8988T (cell line): ENCODE data around the gene MYO18B.

Source experiments
- DNase-seq: peaks from one replicate; pipeline ENCODE4 v3.0.0; 2011

Gene MYO18B

GRCh38 chr22:26056455-26057200, 314.6 kb downstream of the MYO18B start:
- no peak for DNase-seq

- DNase-seq = no peak
These were observed 315.7 kb downstream of the MYO18B start for GRCh38 chr22:26057731-26058130.

DNA sequence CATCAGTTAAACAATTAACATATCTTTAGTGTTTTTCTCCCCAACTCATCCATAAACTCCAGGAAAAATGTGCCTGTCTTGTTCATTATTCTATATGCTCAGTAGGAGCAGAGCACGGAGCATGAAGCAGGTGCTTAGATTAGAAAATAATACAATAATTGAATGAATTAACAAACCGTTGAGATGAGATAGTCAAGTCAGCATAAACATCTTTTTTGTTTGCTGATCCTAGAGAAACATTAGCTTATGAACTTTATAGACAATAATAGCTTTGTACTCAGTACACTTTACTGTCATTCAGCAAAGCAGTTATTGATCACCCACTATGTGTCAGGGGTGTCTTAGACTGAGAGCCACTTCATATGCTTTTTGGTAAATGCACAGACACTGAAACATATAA, 322.1 kb downstream of the MYO18B start:
- DNase-seq = no peak

DNA sequence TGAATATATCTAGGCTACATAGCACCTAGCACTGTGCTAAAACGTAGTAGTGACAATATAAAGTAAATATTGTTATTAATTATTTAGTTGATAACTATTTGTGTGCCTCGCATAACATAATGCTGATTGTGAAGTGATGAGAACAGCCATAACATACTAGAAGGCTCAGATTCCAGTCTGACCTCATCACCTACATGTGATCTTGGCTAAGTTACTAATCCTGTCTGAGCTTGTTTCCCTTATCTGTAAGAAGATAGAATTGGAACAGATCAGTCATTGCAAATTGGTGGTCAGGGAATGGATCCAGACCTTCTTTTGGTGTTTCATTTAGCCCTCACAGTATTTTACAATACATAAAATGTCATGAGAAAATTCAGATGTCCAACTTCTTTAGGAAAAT, 323.9 kb downstream of the MYO18B start:
- no peak for DNase-seq

DNA sequence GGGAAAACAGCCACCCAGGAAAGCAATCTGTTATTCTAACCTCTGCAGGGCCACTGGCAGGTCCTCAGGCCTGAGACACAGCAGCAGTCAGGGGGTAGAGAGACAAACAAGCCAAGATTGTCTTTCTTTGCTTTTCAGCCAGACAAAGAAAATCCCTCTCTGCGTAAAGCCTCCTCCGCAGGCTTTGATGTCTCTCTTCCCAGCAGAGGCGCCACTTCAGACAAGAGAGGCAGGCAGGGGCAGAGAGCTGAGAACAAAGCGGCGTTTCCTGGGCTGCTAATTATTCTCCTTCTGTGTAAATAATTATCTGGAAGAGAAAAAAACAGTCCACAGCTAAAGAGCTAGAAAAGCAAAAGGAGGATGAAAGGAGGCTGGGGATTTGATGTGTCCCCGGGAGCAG, 324.5 kb downstream of the MYO18B start:
- no peak for DNase-seq

- DNase-seq = no peak
These were observed 326.6 kb downstream of the MYO18B start for GRCh38 chr22:26068571-26068970.

DNA sequence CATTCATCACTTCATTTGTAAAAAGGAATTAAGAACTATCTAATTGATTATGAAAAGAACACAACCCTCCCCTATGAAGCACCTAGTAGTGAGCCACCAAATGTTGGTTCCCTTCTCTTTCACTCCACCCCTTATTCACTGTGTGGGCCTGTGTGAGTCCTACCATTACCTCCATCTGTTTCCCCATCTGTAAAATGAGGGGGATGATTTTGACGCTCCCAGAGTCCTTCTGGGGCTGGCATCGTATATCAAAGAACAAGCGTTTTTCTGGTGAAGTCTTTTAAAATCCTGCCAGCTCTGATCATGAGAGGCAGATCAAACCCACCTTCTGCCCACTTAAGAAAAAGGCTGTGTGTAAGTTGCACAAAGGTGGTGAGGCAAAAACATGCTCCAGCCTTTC, 330.6 kb downstream of the MYO18B start:
- DNase-seq = no peak

GRCh38 chr22:26075251-26075650, 333.3 kb downstream of the MYO18B start:
- no peak for DNase-seq

DNA sequence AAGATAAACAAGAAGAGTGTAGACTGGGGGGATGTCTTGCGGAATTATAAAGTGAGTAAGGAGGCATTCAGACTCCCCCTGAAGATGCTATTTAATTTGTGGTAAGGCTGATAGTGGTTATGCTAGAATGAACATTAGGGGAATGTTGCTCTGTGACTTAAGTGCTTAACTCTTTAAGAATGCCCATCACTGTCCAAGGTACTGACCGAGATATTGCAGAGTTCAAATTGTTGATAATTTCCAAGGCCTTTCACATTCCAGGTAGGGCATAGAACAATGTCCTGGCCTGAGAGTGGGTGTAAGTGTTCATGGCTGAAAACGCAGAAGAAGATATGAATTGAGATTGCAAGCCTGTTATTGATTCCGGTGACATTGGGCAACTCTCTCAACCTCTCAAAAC, 337.0 kb downstream of the MYO18B start:
- no peak for DNase-seq
